Vagina (tissue), 2 donors: ENCODE results near the gene C6orf52.

Experiments used
- CTCF ChIP-seq, 3 experiments: fragments of 450-650 bp in 2 of 3; fragments of 200-600 bp in 1 of 3; sonication (generic) in 1 of 3; IDR thresholded peaks; one replicate each; pipeline ENCODE4 v1.5.1; 2017 to 2019; ENCODE audit warnings: antibody characterized with exemption in 3 of 3, mild to moderate bottlenecking in 2 of 3, moderate library complexity in 2 of 3
- POLR2A ChIP-seq, 2 donors: fragments of 450-650 bp; IDR thresholded peaks; one replicate each; pipeline ENCODE4 v1.6.1; 2017; ENCODE audit warnings: antibody characterized with exemption in 2 of 2, mild to moderate bottlenecking in 2 of 2, moderate library complexity in 2 of 2
- POLR2AphosphoS5 ChIP-seq, 2 donors: sonication (generic); formaldehyde crosslinking; IDR thresholded peaks; one replicate each; pipeline ENCODE4 v1.9.0; 2017; ENCODE audit warnings: antibody characterized with exemption in 2 of 2, mild to moderate bottlenecking in 2 of 2, low read depth in 1 of 2; ENCODE audit not compliant: insufficient read depth in 1 of 2

GRCh38 chr6:10722820-10723566, 28.6 kb upstream of the C6orf52 start, which contains the start of gene TMEM14C:
- TF ChIP-seq CTCF (IDR thresholded peaks at IDR 0.05) = no peak
- TF ChIP-seq POLR2AphosphoS5 (IDR thresholded peaks at IDR 0.05; ENCODE audit: insufficient read depth in 1 of 2, low read depth in 1 of 2) = peak; percentile 92 to 94
- TF ChIP-seq POLR2A (IDR thresholded peaks at IDR 0.05) = peak in 1 of 2 donors; percentile 69
